ENCODE results near the gene SLC4A2. TPM values are rescaled to one million over a fixed set of nuclear protein-coding genes. Genes with fewer than 3 reads are reported as not detected.

Gene SLC4A2
- total and polyA plus RNA-seq, 7 experiments from 2014 or later = 7.9 to 125 (median 57.2) TPM

- Histone ChIP-seq H3K27ac (ENCODE audit: low read depth, low read length) (peak overlapping the region; percentile 92), H3K27me3 (ENCODE audit: control insufficient read depth in 2 of 2, insufficient read depth in 2 of 2, low read length in 2 of 2) (no peaks in the 10 kb centered on the region), H3K4me3 (ENCODE audit: low read length) (peak overlapping the region; percentile 78), H3K9me3 (ENCODE audit: control insufficient read depth in 2 of 3, low read length in 3 of 3) (no peaks in the 10 kb centered on the region), H3K36me3 (ENCODE audit: control insufficient read depth in 2 of 3, insufficient read depth in 3 of 3, low read length in 3 of 3) (no peaks in the 10 kb centered on the region), H3K4me1 (ENCODE audit: control insufficient read depth in 2 of 2, insufficient read depth in 2 of 2, low read length in 2 of 2) (peaks cover 25 to 32% of the 10 kb centered on the region in 2 donors)
- no peaks in the 10 kb centered on the region for H3K27me3 Mint-ChIP-seq
- ChIA-PET CTCF (interaction anchor here (1.0 to 3.5 kb wide), 3 partner anchors 26 to 52 kb away, joined by 3 to 15 read pairs (median 7); partner anchors contain the start of gene TMUB1), POLR2A (interaction anchor here (1.0 to 2.8 kb wide), 10 partner anchors 23 to 82 kb away, joined by 3 to 14 read pairs (median 4); partner anchors contain the start of genes ABCB8, FASTK and TMUB1)
- intact Hi-C loops (cut with micrococcal nuclease) = loop anchor here (1.0 to 5.0 kb wide), 13 partner anchors 22 to 1220 kb away; partner anchors contain the start of genes ABCB8 (in 2 of the 2), ABCF2 (in 2 of the 2), FASTK (in 2 of the 2) and REPIN1 (in 1 of the 2)
- H3K9me3 Mint-ChIP-seq = peaks cover 0 to 1% (median 0%) of the 10 kb centered on the region in 11 donors
- peak overlapping the region; percentile 86 to 96 (median 93) for H3K27ac Mint-ChIP-seq
- peaks cover 0 to 3% (median 0%) of the 10 kb centered on the region in 5 donors for H3K36me3 Mint-ChIP-seq
- ATAC-seq (peak; percentile 96), DNase-seq (peak; percentile 80 to 99 (median 97))
- peaks cover 25 to 41% (median 38%) of the 10 kb centered on the region in 7 donors for H3K4me1 Mint-ChIP-seq
- H3K4me3 Mint-ChIP-seq = peak overlapping the region; percentile 91 to 99 (median 94)
These were observed 1.2 kb upstream of the SLC4A2 start for GRCh38 chr7:151057989-151058780.

GRCh38 chr7:151058781-151059366, 515 bp upstream of the SLC4A2 start:
- H3K4me1 Mint-ChIP-seq = peaks cover 25 to 38% (median 36%) of the 10 kb centered on the region in 7 donors
- H3K4me1 ChIP-seq (ENCODE audit: control insufficient read depth in 2 of 2, insufficient read depth in 2 of 2, low read length in 2 of 2) = peaks cover 25 to 32% of the 10 kb centered on the region in 2 donors

GRCh38 chr7:151060113-151060415, 675 bp downstream of the SLC4A2 start:
- H3K4me3 ChIP-seq (ENCODE audit: low read length) = peak overlapping the region; percentile 78
- ChIA-PET POLR2A (interaction anchor here (0.5 to 2.8 kb wide), 3 partner anchors 24 to 1820 kb away, joined by 3 to 14 read pairs (median 4); partner anchors contain the start of gene TMUB1), CTCF (interaction anchor here (0.6 to 3.5 kb wide), 2 partner anchors 24 to 304 kb away, joined by 3 to 15 read pairs; partner anchors contain the start of gene TMUB1)

More at GRCh38 chr7:151058781-151059366, 515 bp upstream of the SLC4A2 start:
- ChIA-PET POLR2A (interaction anchor here (1.0 to 2.8 kb wide), 9 partner anchors 22 to 83 kb away, joined by 3 to 14 read pairs (median 3); partner anchors contain the start of genes ABCB8, FASTK and TMUB1), CTCF (interaction anchor here (1.2 to 3.5 kb wide), 2 partner anchors 26 to 40 kb away, joined by 7 to 15 read pairs; partner anchors contain the start of gene TMUB1)
- ATAC-seq (no peak), DNase-seq (peak in 2 of 9 donors; percentile 26 to 37)
- H3K36me3 Mint-ChIP-seq = peaks cover 0 to 3% (median 0%) of the 10 kb centered on the region in 5 donors
- Histone ChIP-seq H3K36me3 (ENCODE audit: control insufficient read depth in 2 of 3, insufficient read depth in 3 of 3, low read length in 3 of 3) (no peaks in the 10 kb centered on the region), H3K4me3 (ENCODE audit: low read length) (peak overlapping the region; percentile 78), H3K27ac (ENCODE audit: low read depth, low read length) (peak overlapping the region; percentile 92), H3K27me3 (ENCODE audit: control insufficient read depth in 2 of 2, insufficient read depth in 2 of 2, low read length in 2 of 2) (no peaks in the 10 kb centered on the region), H3K9me3 (ENCODE audit: control insufficient read depth in 2 of 3, low read length in 3 of 3) (no peaks in the 10 kb centered on the region)
- intact Hi-C loops (cut with micrococcal nuclease) = loop anchor here (1.0 to 5.0 kb wide), 15 partner anchors 8 to 1221 kb away; partner anchors contain the start of genes ABCB8 (in 2 of the 2), ABCF2 (in 2 of the 2), FASTK (in 2 of the 2) and REPIN1 (in 1 of the 2)
- H3K4me3 Mint-ChIP-seq = peak overlapping the region; percentile 91 to 99 (median 94)
- H3K27ac Mint-ChIP-seq = peak overlapping the region; percentile 86 to 96 (median 93)
- peaks cover 0 to 1% (median 0%) of the 10 kb centered on the region in 11 donors for H3K9me3 Mint-ChIP-seq
- no peaks in the 10 kb centered on the region for H3K27me3 Mint-ChIP-seq

GRCh38 chr7:151060416-151061212, 1.2 kb downstream of the SLC4A2 start:
- Histone ChIP-seq H3K27ac (ENCODE audit: low read depth, low read length) (peak overlapping the region; percentile 92), H3K4me1 (ENCODE audit: control insufficient read depth in 2 of 2, insufficient read depth in 2 of 2, low read length in 2 of 2) (peaks cover 25 to 32% of the 10 kb centered on the region in 2 donors)
- peak in 2 of 9 donors; percentile 21 to 36 for DNase-seq

More at GRCh38 chr7:151060113-151060415, 675 bp downstream of the SLC4A2 start:
- no peak for DNase-seq
- peak overlapping the region in 5 of 9 donors; percentile 38 to 86 (median 83) for H3K27ac Mint-ChIP-seq
- intact Hi-C loops (cut with micrococcal nuclease) = no loop called here
- H3K4me3 Mint-ChIP-seq = peak overlapping the region; percentile 73 to 99 (median 93)
- no peaks in the 10 kb centered on the region for H3K36me3 Mint-ChIP-seq
- H3K9me3 Mint-ChIP-seq = peaks cover 0 to 1% (median 0%) of the 10 kb centered on the region in 11 donors
- ATAC-seq = no peak
- Histone ChIP-seq H3K27me3 (ENCODE audit: control insufficient read depth in 2 of 2, insufficient read depth in 2 of 2, low read length in 2 of 2) (no peaks in the 10 kb centered on the region), H3K4me1 (ENCODE audit: control insufficient read depth in 2 of 2, insufficient read depth in 2 of 2, low read length in 2 of 2) (peaks cover 25 to 32% of the 10 kb centered on the region in 2 donors), H3K9me3 (ENCODE audit: control insufficient read depth in 2 of 3, low read length in 3 of 3) (no peaks in the 10 kb centered on the region), H3K27ac (ENCODE audit: low read depth, low read length) (peak overlapping the region; percentile 92), H3K36me3 (ENCODE audit: control insufficient read depth in 2 of 3, insufficient read depth in 3 of 3, low read length in 3 of 3) (peaks cover 0 to 9% (median 0%) of the 10 kb centered on the region in 3 experiments)
- H3K4me1 Mint-ChIP-seq = peaks cover 25 to 38% (median 32%) of the 10 kb centered on the region in 7 donors
- no peaks in the 10 kb centered on the region for H3K27me3 Mint-ChIP-seq

GRCh38 chr7:151061213-151062110, 2.1 kb downstream of the SLC4A2 start:
- H3K4me3 Mint-ChIP-seq = peak overlapping the region in 9 of 10 donors; percentile 57 to 99 (median 93)
- H3K4me1 ChIP-seq (ENCODE audit: control insufficient read depth in 2 of 2, insufficient read depth in 2 of 2, low read length in 2 of 2) = peaks cover 25 to 32% of the 10 kb centered on the region in 2 donors
- POLR2A ChIA-PET = interaction anchor here (1.2 kb wide), 1 partner anchor 15 kb away, joined by 3 read pairs; no protein-coding TSS in a partner anchor

More at GRCh38 chr7:151060416-151061212, 1.2 kb downstream of the SLC4A2 start:
- Mint-ChIP-seq H3K9me3 (peaks cover 0 to under 1% (median 0%) of the 10 kb centered on the region in 11 donors), H3K27me3 (no peaks in the 10 kb centered on the region), H3K27ac (peak overlapping the region in 6 of 9 donors; percentile 38 to 86 (median 72)), H3K4me3 (peak overlapping the region; percentile 73 to 99 (median 93)), H3K4me1 (peaks cover 25 to 38% (median 32%) of the 10 kb centered on the region in 7 donors), H3K36me3 (peaks cover 0 to 3% (median 0%) of the 10 kb centered on the region in 5 donors)
- no peak for ATAC-seq
- POLR2A ChIA-PET = interaction anchor here (0.6 to 2.8 kb wide), 2 partner anchors 24 to 1820 kb away, joined by 4 to 14 read pairs; partner anchors contain the start of gene TMUB1
- Histone ChIP-seq H3K27me3 (ENCODE audit: control insufficient read depth in 2 of 2, insufficient read depth in 2 of 2, low read length in 2 of 2) (no peaks in the 10 kb centered on the region), H3K9me3 (ENCODE audit: control insufficient read depth in 2 of 3, low read length in 3 of 3) (no peaks in the 10 kb centered on the region), H3K36me3 (ENCODE audit: control insufficient read depth in 2 of 3, insufficient read depth in 3 of 3, low read length in 3 of 3) (peaks cover 0 to 14% (median 0%) of the 10 kb centered on the region in 3 experiments), H3K4me3 (ENCODE audit: low read length) (peak overlapping the region; percentile 78)
- intact Hi-C loops (cut with micrococcal nuclease) = no loop called here
- CTCF ChIA-PET = interaction anchor here (0.6 to 3.5 kb wide), 3 partner anchors 24 to 305 kb away, joined by 3 to 15 read pairs (median 3); partner anchors contain the start of genes ABCB8 and TMUB1

More at GRCh38 chr7:151061213-151062110, 2.1 kb downstream of the SLC4A2 start:
- Histone ChIP-seq H3K9me3 (ENCODE audit: control insufficient read depth in 2 of 3, low read length in 3 of 3) (no peaks in the 10 kb centered on the region), H3K36me3 (ENCODE audit: control insufficient read depth in 2 of 3, insufficient read depth in 3 of 3, low read length in 3 of 3) (peaks cover 0 to 23% (median 0%) of the 10 kb centered on the region in 3 experiments), H3K27me3 (ENCODE audit: control insufficient read depth in 2 of 2, insufficient read depth in 2 of 2, low read length in 2 of 2) (no peaks in the 10 kb centered on the region), H3K27ac (ENCODE audit: low read depth, low read length) (no peak overlapping the region), H3K4me3 (ENCODE audit: low read length) (no peak overlapping the region)
- ATAC-seq = no peak
- CTCF ChIA-PET = interaction anchor here (0.7 to 1.1 kb wide), 2 partner anchors 33 to 63 kb away, joined by 3 read pairs; partner anchors contain the start of gene ABCB8
- Mint-ChIP-seq H3K9me3 (no peaks in the 10 kb centered on the region), H3K36me3 (peaks cover 0 to 3% (median 0%) of the 10 kb centered on the region in 5 donors), H3K27ac (peak overlapping the region in 5 of 9 donors; percentile 41 to 71 (median 63)), H3K4me1 (peaks cover 25 to 38% (median 32%) of the 10 kb centered on the region in 7 donors), H3K27me3 (no peaks in the 10 kb centered on the region)
- no peak for DNase-seq
- intact Hi-C loops (cut with micrococcal nuclease) = no loop called here

Data from naive thymus-derived CD4-positive, alpha-beta T cell (primary cell).